GM19452 (cell line): Measurements from ENCODE around the gene ZNF326.

Experiments
- ATAC-seq: cut with Tn5 transposase; IDR thresholded peaks from one replicate; pipeline ENCODE4 v1.9.1; 2021; ENCODE audit not compliant: unreplicated experiment

The ZNF326 gene

GRCh38 chr1:90074137-90074536, 79.2 kb downstream of the ZNF326 start:
- ATAC-seq, result peak; percentile 77

GRCh38 chr1:90074566-90074965, 79.7 kb downstream of the ZNF326 start:
- no peak for ATAC-seq

- no peak for ATAC-seq
Observed at GRCh38 chr1:90074970-90075391, 80.1 kb downstream of the ZNF326 start.

GRCh38 chr1:90083995-90084394, 89.1 kb downstream of the ZNF326 start:
- ATAC-seq, result no peak
